IPS-18c (cell line): ENCODE results near the gene STK38.
"Not testable (repeated sequence)": the region's sequence is repeated elsewhere in the genome, so short reads cannot be mapped to it uniquely, and the experiment has no call there.

Experiments used
- H3K4me3 ChIP-seq: 2 replicates; pipeline ENCODE4 v1.7.0; 2013; ENCODE audit warnings: low read depth, mild to moderate bottlenecking, low read length, moderate library complexity; ENCODE audit not compliant: insufficient read depth
- H3K9me3 ChIP-seq: one replicate; pipeline ENCODE4 v1.6.1; 2013; ENCODE audit warnings: mild to moderate bottlenecking, low read length, moderate library complexity; ENCODE audit not compliant: control insufficient read depth, insufficient read depth

Gene STK38

DNA sequence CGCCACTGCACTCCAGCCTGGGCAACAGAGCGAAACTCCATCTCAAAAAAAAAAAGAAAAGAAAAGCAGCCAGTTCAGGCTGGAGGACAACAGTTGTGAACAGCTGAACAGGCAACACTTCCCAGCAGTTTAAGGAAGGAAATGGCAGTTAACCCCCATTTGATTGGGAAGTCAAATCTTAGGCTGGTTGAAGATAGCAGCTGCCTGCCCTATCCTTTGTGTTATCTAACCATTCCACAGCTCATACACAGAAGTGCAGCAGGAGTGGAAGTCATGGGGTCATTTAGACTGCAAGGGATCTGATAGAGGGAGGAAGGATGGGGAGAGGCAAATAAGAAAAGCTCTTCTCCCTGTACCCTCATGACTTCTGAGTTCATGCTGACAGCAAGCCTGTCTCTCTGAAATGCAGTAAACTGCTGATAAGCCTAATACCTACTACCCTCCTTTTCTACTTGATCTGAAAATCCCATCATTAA lies 69.2 kb downstream of the STK38 start:
- no peak overlapping the region for H3K4me3 ChIP-seq
- H3K9me3 ChIP-seq = no peaks in the 10 kb centered on the region

GRCh38 chr6:36469946-36470345 lies 77.3 kb downstream of the STK38 start:
- H3K9me3 ChIP-seq = no peaks in the 10 kb centered on the region
- no peak overlapping the region for H3K4me3 ChIP-seq

DNA sequence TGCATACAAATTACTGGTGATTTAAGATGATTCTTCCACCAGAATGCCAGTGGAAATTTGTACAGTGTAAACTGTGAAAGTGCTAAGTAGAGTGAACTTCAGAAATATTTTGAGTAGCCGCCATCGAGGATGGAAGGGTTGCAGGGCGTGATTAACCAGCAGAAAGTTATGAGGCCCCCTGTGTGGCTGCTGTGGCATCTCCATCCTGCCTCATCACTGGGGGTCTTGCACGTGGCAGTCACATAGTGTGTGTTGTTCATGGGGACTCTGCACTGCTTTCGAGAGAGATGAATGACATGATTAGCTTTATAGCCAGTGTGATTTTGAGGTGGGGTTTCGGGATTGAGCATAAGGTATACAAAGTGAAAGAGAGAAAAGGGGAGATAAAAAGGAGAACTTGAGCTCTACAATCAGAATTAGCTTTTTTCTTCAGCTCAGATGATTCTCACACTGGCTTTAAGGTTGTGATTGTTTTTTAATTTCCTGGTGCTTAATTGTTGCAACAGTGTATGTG lies 78.1 kb downstream of the STK38 start:
- H3K9me3 ChIP-seq = no peaks in the 10 kb centered on the region
- H3K4me3 ChIP-seq = no peak overlapping the region

GRCh38 chr6:36467625-36468024 lies 79.7 kb downstream of the STK38 start:
- Histone ChIP-seq H3K4me3 (no peak overlapping the region), H3K9me3 (no peaks in the 10 kb centered on the region)

DNA sequence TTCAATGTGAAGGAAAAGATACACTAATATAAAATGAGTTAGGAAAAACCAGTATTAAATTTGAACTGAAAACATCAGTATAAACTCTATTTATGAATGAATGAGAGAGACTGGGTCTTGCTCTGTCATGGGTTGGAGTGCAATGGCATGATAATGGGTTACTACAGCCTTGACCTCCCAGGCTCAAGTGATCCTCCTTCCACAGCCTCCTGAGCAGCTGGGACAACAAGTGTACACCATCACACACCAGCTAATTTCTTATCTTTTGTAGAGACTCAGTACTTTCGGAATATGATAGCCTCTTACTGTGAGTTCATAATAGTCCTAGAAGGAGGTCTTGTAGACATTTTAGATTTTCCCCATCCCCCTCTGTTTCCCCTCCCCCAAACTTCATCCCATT lies 83.0 kb downstream of the STK38 start:
- Histone ChIP-seq H3K9me3 (no peaks in the 10 kb centered on the region), H3K4me3 (no peak overlapping the region)

- H3K4me3 ChIP-seq = no peak overlapping the region
- H3K9me3 ChIP-seq = no peaks in the 10 kb centered on the region
Measured at GRCh38 chr6:36463676-36464075, 83.6 kb downstream of the STK38 start.

DNA sequence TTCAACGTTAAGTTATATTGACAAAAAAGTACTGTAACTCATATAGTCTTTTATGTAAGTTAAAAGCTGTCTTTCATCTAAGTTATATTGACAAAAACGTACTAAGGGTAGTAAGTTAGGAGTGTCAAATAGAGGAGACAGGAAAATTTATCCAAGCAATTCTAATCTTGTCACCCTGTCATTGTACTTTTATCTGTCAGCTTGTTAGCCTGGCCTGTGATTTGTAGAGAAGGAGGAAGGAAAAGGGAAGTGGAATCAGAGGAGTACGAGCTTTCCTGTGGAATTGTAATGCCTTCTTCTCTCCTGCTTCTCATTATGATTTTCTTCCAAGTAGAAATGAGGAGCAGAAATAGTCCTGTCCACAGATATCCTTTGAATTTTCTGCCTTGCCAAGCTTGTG lies 85.6 kb downstream of the STK38 start:
- no peak overlapping the region for H3K4me3 ChIP-seq
- no peaks in the 10 kb centered on the region for H3K9me3 ChIP-seq

- Histone ChIP-seq H3K9me3 (no peaks in the 10 kb centered on the region), H3K4me3 (no peak overlapping the region)
Measured at GRCh38 chr6:36460916-36461315, 86.4 kb downstream of the STK38 start.

- H3K9me3 ChIP-seq = no peaks in the 10 kb centered on the region
Measured at GRCh38 chr6:36459501-36459900, 87.8 kb downstream of the STK38 start.

DNA sequence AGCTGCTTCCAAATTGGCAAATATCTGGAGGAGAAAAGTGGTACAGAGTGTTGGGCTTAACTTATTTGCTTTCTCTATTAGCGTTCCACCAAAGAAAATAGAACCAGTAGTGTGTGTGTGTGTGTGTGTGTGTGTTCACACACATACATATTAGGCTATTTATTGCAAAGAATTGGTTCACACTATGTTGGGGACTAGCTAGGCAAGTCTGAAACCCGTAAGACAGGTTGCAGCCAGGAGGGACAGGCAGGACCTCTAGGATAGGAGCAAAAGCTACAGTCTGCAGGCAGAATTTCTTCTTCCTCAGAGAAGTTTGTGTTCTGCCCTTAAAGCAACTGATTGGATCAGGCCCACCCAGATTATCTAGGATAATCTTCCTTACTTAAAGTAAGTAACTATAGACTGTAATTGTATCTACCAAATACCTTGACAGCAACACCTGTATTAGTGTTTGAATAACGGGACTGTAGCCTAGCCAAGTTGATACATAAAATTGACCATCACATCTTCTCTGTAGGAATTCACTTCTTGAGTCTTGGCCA lies 91.7 kb downstream of the STK38 start:
- Histone ChIP-seq H3K4me3 (no peak overlapping the region), H3K9me3 (no peaks in the 10 kb centered on the region)

More at GRCh38 chr6:36459501-36459900, 87.8 kb downstream of the STK38 start:
- H3K4me3 ChIP-seq = no peak overlapping the region

GRCh38 chr6:36452897-36453296 lies 94.4 kb downstream of the STK38 start:
- H3K9me3 ChIP-seq, H3K4me3 ChIP-seq: not testable (repeated sequence)

DNA sequence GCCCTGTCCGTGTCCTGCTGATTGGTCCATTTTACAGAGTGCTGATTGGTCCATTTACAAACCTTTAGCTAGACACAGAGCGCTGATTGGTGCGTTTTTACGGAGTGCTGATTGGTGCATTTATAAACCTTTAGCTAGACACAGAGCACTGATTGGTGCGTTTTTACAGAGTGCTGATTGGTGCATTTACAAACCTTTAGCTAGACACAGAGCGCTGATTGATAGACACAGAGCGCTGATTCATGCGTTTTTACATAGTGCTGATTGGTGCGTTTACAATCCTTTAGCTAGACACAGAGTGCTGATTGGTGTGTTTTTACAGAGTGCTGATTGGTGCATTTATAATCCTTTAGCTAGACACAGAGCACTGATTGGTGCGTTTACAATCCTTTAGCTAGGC lies 98.1 kb downstream of the STK38 start:
- H3K4me3 ChIP-seq, H3K9me3 ChIP-seq: not testable (repeated sequence)

GRCh38 chr6:36445621-36446020 lies 101.7 kb downstream of the STK38 start:
- Histone ChIP-seq H3K9me3 (peaks cover 2% of the 10 kb centered on the region), H3K4me3 (no peak overlapping the region)

- H3K4me3 ChIP-seq = no peak overlapping the region
- peaks cover 2% of the 10 kb centered on the region for H3K9me3 ChIP-seq
Measured at GRCh38 chr6:36444470-36444869, 102.8 kb downstream of the STK38 start.
